Thyroid gland (tissue), 4 donors: ENCODE measurements around the gene TENM3. TPM values are rescaled to one million over a fixed set of nuclear protein-coding genes. Genes with fewer than 3 reads are reported as not detected.
A peak's percentile ranks its signal among the peaks of the same experiment; 100 is the strongest.

Experiments
- DNase-seq, 2 donors: peaks; one replicate each; pipeline ENCODE4 v3.0.0-alpha.2; 2019
- H3K27ac ChIP-seq, 3 donors: fragments of 200-600 bp; sonication (generic); 1 replicate in 2 of 3; 2 replicates in 1 of 3; pipeline ENCODE4 v1.5.1; 2016 to 2019; ENCODE audit warnings: mild to moderate bottlenecking in 1 of 3, moderate library complexity in 1 of 3
- H3K27me3 ChIP-seq: fragments of 200-600 bp; sonication (generic); one replicate; pipeline ENCODE4 v1.5.1; 2019
- H3K36me3 ChIP-seq, 2 donors: fragments of 200-600 bp; sonication (generic); one replicate each; pipeline ENCODE4 v1.5.1; 2016 to 2019
- H3K4me1 ChIP-seq, 2 donors: fragments of 200-600 bp; sonication (generic); one replicate each; pipeline ENCODE4 v1.5.1; 2017 to 2019
- H3K4me3 ChIP-seq, 3 donors: fragments of 200-600 bp; sonication (generic); replicated peaks in 1 of 3; 1 replicate in 2 of 3; 2 replicates in 1 of 3; pipeline ENCODE4 v1.5.1; 2016; ENCODE audit warnings: mild to moderate bottlenecking in 1 of 3
- H3K9me3 ChIP-seq: fragments of 200-600 bp; sonication (generic); one replicate; pipeline ENCODE4 v1.5.1; 2017
- CTCF ChIP-seq, 6 experiments: fragments of 200-600 bp in 3 of 6; fragments of 450-650 bp in 3 of 6; sonication (generic) in 3 of 6; IDR thresholded peaks; one replicate each; pipeline ENCODE4 v1.5.1; 2016 to 2019; ENCODE audit warnings: antibody characterized with exemption in 6 of 6, mild to moderate bottlenecking in 2 of 6, inconsistent platforms in 1 of 6, moderate library complexity in 1 of 6
- POLR2A ChIP-seq, 2 donors: fragments of 450-650 bp; IDR thresholded peaks; one replicate each; pipeline ENCODE4 v1.6.1; 2017; ENCODE audit warnings: antibody characterized with exemption in 2 of 2, mild to moderate bottlenecking in 2 of 2, moderate library complexity in 1 of 2
- WGBS, 2 donors: methylation state at CpG; one replicate each; pipeline ENCODE4 v1.1.5; 2017; 5-methylcytosine and 5-hydroxymethylcytosine counted together
- intact Hi-C: fragments of 100-400 bp; cut with DNase I; formaldehyde crosslinking; loops from one replicate; pipeline ENCODE4 v1.15.1; 2023
- total RNA-seq, 4 donors: library from RNA; depleted of rRNA; stranded (reverse); fragments of >200 nt; gene quantifications; one replicate each; pipeline ENCODE4 v1.2.3, GENCODE V29; 2016

The TENM3 gene
- total RNA-seq, 4 donors from 2014 or later: 41.8 to 82.2 (median 68.1) TPM

- Histone ChIP-seq H3K9me3 (no peaks in the 10 kb centered on the region), H3K4me1 (no peaks in the 10 kb centered on the region), H3K27ac (no peak overlapping the region), H3K36me3 (no peaks in the 10 kb centered on the region), H3K27me3 (no peaks in the 10 kb centered on the region), H3K4me3 (no peak overlapping the region)
- intact Hi-C loops: no loop called here
- DNase-seq: no peak
- TF ChIP-seq POLR2A (IDR thresholded peaks at IDR 0.05): no peak
- no peak for TF ChIP-seq CTCF (IDR thresholded peaks at IDR 0.05)
- 80 to 90% methylated on average over 1 of the region's 1 CpG for WGBS, 2 donors
Measured at GRCh38 chr4:182645511-182645910, 402.3 kb downstream of the TENM3 start.

DNA sequence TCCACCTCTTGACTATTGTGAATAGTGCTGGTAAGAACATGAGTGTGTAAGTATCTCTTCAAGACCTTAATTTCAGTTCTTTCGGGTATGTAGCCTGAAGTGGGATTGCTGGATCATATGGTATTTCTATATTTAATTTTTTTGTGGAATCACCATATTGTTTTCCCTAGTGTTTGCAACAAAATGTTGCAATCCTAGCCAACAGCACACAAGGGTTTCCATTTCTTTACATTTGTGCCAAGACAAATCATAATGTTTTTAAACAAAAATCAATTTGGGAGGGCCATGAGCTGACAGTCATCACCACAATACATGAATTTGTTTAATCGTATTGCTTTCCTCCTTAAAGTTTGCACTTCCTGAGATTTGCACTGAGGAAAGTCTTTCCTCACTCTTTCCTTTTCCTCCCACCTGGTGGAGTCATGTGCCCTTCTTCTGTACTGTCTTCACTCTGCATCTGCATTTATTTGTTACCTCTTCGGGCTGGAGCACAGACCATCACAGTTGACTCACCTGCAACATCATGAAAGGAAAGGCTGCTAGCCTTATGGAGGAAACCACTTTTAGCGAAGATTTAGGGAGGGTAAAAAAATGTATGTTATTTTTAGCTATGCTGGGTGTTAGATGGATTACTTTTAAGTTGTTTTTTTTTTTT lies 404.6 kb downstream of the TENM3 start:
- Histone ChIP-seq H3K36me3 (no peaks in the 10 kb centered on the region), H3K4me1 (no peaks in the 10 kb centered on the region), H3K27ac (no peak overlapping the region), H3K9me3 (no peaks in the 10 kb centered on the region), H3K27me3 (no peaks in the 10 kb centered on the region), H3K4me3 (no peak overlapping the region)
- no peak for DNase-seq
- TF ChIP-seq CTCF (IDR thresholded peaks at IDR 0.05) (no peak), POLR2A (IDR thresholded peaks at IDR 0.05) (no peak)
- 83% methylated on average over 4 of the region's 4 CpGs for WGBS, 2 donors
- intact Hi-C loops: no loop called here

DNA sequence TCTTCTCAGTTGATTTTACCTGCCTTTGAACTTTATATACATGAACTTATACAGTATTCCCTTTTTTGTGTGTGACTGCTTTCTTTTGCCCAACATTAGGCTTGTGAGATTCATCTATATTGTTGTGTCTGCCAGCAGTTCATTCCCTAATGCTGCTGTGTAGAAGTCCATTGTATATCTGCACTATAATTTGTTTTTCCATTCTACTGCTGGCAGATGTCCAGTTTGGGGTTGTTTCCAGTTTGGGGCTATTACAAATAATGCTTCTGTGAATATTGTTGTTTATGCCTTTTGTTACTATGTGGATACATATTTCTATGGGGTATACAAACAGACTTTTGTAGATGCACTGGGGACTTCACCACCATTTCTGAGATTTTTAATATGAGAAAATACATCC lies 405.6 kb downstream of the TENM3 start:
- no peak overlapping the region for H3K27ac ChIP-seq
- TF ChIP-seq CTCF (IDR thresholded peaks at IDR 0.05): no peak
- no peak for TF ChIP-seq POLR2A (IDR thresholded peaks at IDR 0.05)
- intact Hi-C loops: no loop called here
- no peaks in the 10 kb centered on the region for H3K27me3 ChIP-seq
- no peaks in the 10 kb centered on the region for H3K9me3 ChIP-seq
- no peak overlapping the region for H3K4me3 ChIP-seq
- no peaks in the 10 kb centered on the region for H3K4me1 ChIP-seq
- DNase-seq: no peak
- H3K36me3 ChIP-seq: no peaks in the 10 kb centered on the region

- H3K9me3 ChIP-seq: no peaks in the 10 kb centered on the region
- no peak for DNase-seq
- intact Hi-C loops: no loop called here
- H3K27ac ChIP-seq: no peak overlapping the region
- no peaks in the 10 kb centered on the region for H3K36me3 ChIP-seq
- no peak overlapping the region for H3K4me3 ChIP-seq
- 91 to 93% methylated on average over 8 of the region's 8 CpGs for WGBS, 2 donors
- H3K4me1 ChIP-seq: no peaks in the 10 kb centered on the region
- H3K27me3 ChIP-seq: no peaks in the 10 kb centered on the region
- no peak for TF ChIP-seq CTCF (IDR thresholded peaks at IDR 0.05)
- TF ChIP-seq POLR2A (IDR thresholded peaks at IDR 0.05): no peak
Measured at GRCh38 chr4:182649698-182650477, 406.7 kb downstream of the TENM3 start.

GRCh38 chr4:182653596-182653995 lies 410.4 kb downstream of the TENM3 start:
- Histone ChIP-seq H3K27ac (peak overlapping the region in 1 of 3 donors; percentile 19), H3K4me1 (peaks cover 7 to 13% of the 10 kb centered on the region in 2 donors), H3K4me3 (no peak overlapping the region), H3K9me3 (no peaks in the 10 kb centered on the region), H3K27me3 (no peaks in the 10 kb centered on the region), H3K36me3 (no peaks in the 10 kb centered on the region)
- DNase-seq: no peak
- intact Hi-C loops: no loop called here
- TF ChIP-seq POLR2A (IDR thresholded peaks at IDR 0.05): no peak
- TF ChIP-seq CTCF (IDR thresholded peaks at IDR 0.05): no peak
- 71 to 76% methylated on average over 3 of the region's 3 CpGs for WGBS, 2 donors
